Nephron (organoid): Measurements from ENCODE around the gene TMEM14A.
"Not testable (repeated sequence)": the region's sequence is repeated elsewhere in the genome, so short reads cannot be mapped to it uniquely, and the experiment has no call there.

ENCODE experiments used
- H3K27ac Mint-ChIP-seq, 3 experiments: 2 replicates each; pipeline ENCODE4 v1.8.0; 2020; ENCODE audit warnings: mixed read lengths in 3 of 3, mild to moderate bottlenecking in 2 of 3, moderate library complexity in 1 of 3
- H3K27me3 Mint-ChIP-seq: 2 replicates; pipeline ENCODE4 v1.8.0; 2021; ENCODE audit warnings: low read depth, mild to moderate bottlenecking, moderate library complexity, mixed read lengths
- H3K36me3 Mint-ChIP-seq: 2 replicates; pipeline ENCODE4 v1.8.0; 2020; ENCODE audit warnings: low read depth, mixed read lengths
- H3K4me1 Mint-ChIP-seq: 2 replicates; pipeline ENCODE4 v1.8.0; 2020; ENCODE audit warnings: mixed read lengths
- H3K4me3 Mint-ChIP-seq, 3 experiments: 2 replicates each; pipeline ENCODE4 v1.8.0; 2020; ENCODE audit warnings: mild to moderate bottlenecking in 3 of 3, mixed read lengths in 3 of 3, moderate library complexity in 2 of 3
- H3K9me3 Mint-ChIP-seq: 2 replicates; pipeline ENCODE4 v1.8.0; 2020; ENCODE audit warnings: mixed read lengths
- CTCF ChIP-seq, 3 experiments: fragments of 200-600 bp; sonication (generic); IDR thresholded peaks; one replicate each; pipeline ENCODE4 v1.5.0; 2021; ENCODE audit warnings: antibody characterized with exemption in 3 of 3; ENCODE audit not compliant: unreplicated experiment in 3 of 3

The TMEM14A gene

GRCh38 chr6:52697903-52698302 is 27.0 kb downstream of the TMEM14A start:
- H3K4me1 Mint-ChIP-seq = no peaks in the 10 kb centered on the region
- no peaks in the 10 kb centered on the region for H3K27me3 Mint-ChIP-seq
- no peaks in the 10 kb centered on the region for H3K36me3 Mint-ChIP-seq
- no peak overlapping the region for H3K27ac Mint-ChIP-seq
- no peak overlapping the region for H3K4me3 Mint-ChIP-seq
- H3K9me3 Mint-ChIP-seq = no peaks in the 10 kb centered on the region
- no peak for TF ChIP-seq CTCF (IDR thresholded peaks at IDR 0.05; ENCODE audit: unreplicated experiment in 3 of 3)

GRCh38 chr6:52704060-52704459 is 33.1 kb downstream of the TMEM14A start:
- Mint-ChIP-seq H3K4me3 (no peak overlapping the region), H3K9me3 (peaks cover 3% of the 10 kb centered on the region), H3K36me3 (no peaks in the 10 kb centered on the region), H3K27ac (no peak overlapping the region), H3K27me3 (no peaks in the 10 kb centered on the region), H3K4me1 (peaks cover 12% of the 10 kb centered on the region)
- TF ChIP-seq CTCF (IDR thresholded peaks at IDR 0.05; ENCODE audit: unreplicated experiment in 3 of 3) = no peak

- H3K4me1 Mint-ChIP-seq = peaks cover 12% of the 10 kb centered on the region
- not testable (repeated sequence) for H3K4me3 Mint-ChIP-seq, H3K27me3 Mint-ChIP-seq, H3K27ac Mint-ChIP-seq, H3K9me3 Mint-ChIP-seq, H3K36me3 Mint-ChIP-seq
These were observed 34.0 kb downstream of the TMEM14A start for GRCh38 chr6:52704781-52705502.

- Mint-ChIP-seq H3K4me3 (no peak overlapping the region), H3K27me3 (no peaks in the 10 kb centered on the region), H3K36me3 (no peaks in the 10 kb centered on the region), H3K9me3 (peaks cover 3% of the 10 kb centered on the region), H3K27ac (no peak overlapping the region), H3K4me1 (peaks cover 12% of the 10 kb centered on the region)
- no peak for TF ChIP-seq CTCF (IDR thresholded peaks at IDR 0.05; ENCODE audit: unreplicated experiment in 3 of 3)
These were observed 35.1 kb downstream of the TMEM14A start for GRCh38 chr6:52706001-52706400.

- Mint-ChIP-seq H3K27ac (no peak overlapping the region), H3K27me3 (no peaks in the 10 kb centered on the region), H3K4me1 (peaks cover 16% of the 10 kb centered on the region), H3K9me3 (peaks cover 3% of the 10 kb centered on the region), H3K4me3 (no peak overlapping the region), H3K36me3 (no peaks in the 10 kb centered on the region)
- TF ChIP-seq CTCF (IDR thresholded peaks at IDR 0.05; ENCODE audit: unreplicated experiment in 3 of 3) = no peak
These were observed 37.2 kb downstream of the TMEM14A start for GRCh38 chr6:52707963-52708680.

GRCh38 chr6:52712136-52712535 is 41.2 kb downstream of the TMEM14A start:
- no peak for TF ChIP-seq CTCF (IDR thresholded peaks at IDR 0.05; ENCODE audit: unreplicated experiment in 3 of 3)
- Mint-ChIP-seq H3K9me3 (no peaks in the 10 kb centered on the region), H3K27me3 (no peaks in the 10 kb centered on the region), H3K36me3 (no peaks in the 10 kb centered on the region), H3K4me3 (no peak overlapping the region), H3K27ac (no peak overlapping the region), H3K4me1 (peaks cover 4% of the 10 kb centered on the region)

GRCh38 chr6:52714761-52715160 is 43.8 kb downstream of the TMEM14A start:
- not testable (repeated sequence) for H3K36me3 Mint-ChIP-seq, H3K27ac Mint-ChIP-seq, H3K27me3 Mint-ChIP-seq, H3K9me3 Mint-ChIP-seq, H3K4me3 Mint-ChIP-seq, H3K4me1 Mint-ChIP-seq
